DOHH2 (cell line): ENCODE results near the gene RXFP4.
A peak's percentile ranks its signal among the peaks of the same experiment; 100 is the strongest.

Source experiments
- H3F3A ChIP-seq: fragments of 200-600 bp; sonication (generic), shearing (Covaris generic); 2 replicates; pipeline ENCODE4 v1.6.0; 2016; ENCODE audit warnings: antibody characterized with exemption, mild to moderate bottlenecking; ENCODE audit not compliant: control insufficient read depth, insufficient read depth
- H3K27ac ChIP-seq: fragments of 200-600 bp; sonication (generic); 2 replicates; pipeline ENCODE4 v1.5.1; 2014; ENCODE audit warnings: low read depth, mild to moderate bottlenecking, low read length, moderate library complexity
- H3K27me3 ChIP-seq: fragments of 200-600 bp; sonication (generic); 2 replicates; pipeline ENCODE4 v1.6.1; 2014; ENCODE audit warnings: mild to moderate bottlenecking, low read length, mixed read lengths; ENCODE audit not compliant: control insufficient read depth
- H3K36me3 ChIP-seq: fragments of 200-600 bp; sonication (generic); 2 replicates; pipeline ENCODE4 v1.6.1; 2014; ENCODE audit warnings: mild to moderate bottlenecking, low read length, moderate library complexity, mixed read lengths; ENCODE audit not compliant: control insufficient read depth
- H3K4me1 ChIP-seq: fragments of 200-600 bp; sonication (generic); 2 replicates; pipeline ENCODE4 v1.6.1; 2014; ENCODE audit warnings: mild to moderate bottlenecking, low read length, mixed read lengths; ENCODE audit not compliant: control insufficient read depth
- H3K4me2 ChIP-seq: fragments of 200-600 bp; sonication (generic); 2 replicates; pipeline ENCODE4 v1.6.0; 2014; ENCODE audit warnings: mild to moderate bottlenecking, low read length, moderate library complexity
- H3K4me3 ChIP-seq: fragments of 200-600 bp; sonication (generic); 2 replicates; pipeline ENCODE4 v1.5.1; 2014; ENCODE audit warnings: mild to moderate bottlenecking, low read length, mixed read lengths
- H3K79me2 ChIP-seq: fragments of 200-600 bp; sonication (generic); 2 replicates; pipeline ENCODE4 v1.6.1; 2014; ENCODE audit warnings: mild to moderate bottlenecking, low read length, mixed read lengths; ENCODE audit not compliant: control insufficient read depth
- H3K9me2 ChIP-seq: fragments of 200-600 bp; sonication (generic); replicated peaks from 2 replicates; pipeline ENCODE4 v1.6.1; 2014; ENCODE audit warnings: mild to moderate bottlenecking, low read length, mixed read lengths; ENCODE audit not compliant: control insufficient read depth
- H3K9me3 ChIP-seq: fragments of 200-600 bp; sonication (generic); 2 replicates; pipeline ENCODE4 v1.6.1; 2014; ENCODE audit warnings: antibody characterized with exemption, low read length, mixed read lengths; ENCODE audit not compliant: control insufficient read depth, insufficient read depth
- H4K20me1 ChIP-seq: fragments of 200-600 bp; sonication (generic); 2 replicates; pipeline ENCODE4 v1.6.0; 2014; ENCODE audit warnings: low read depth, mild to moderate bottlenecking, antibody characterized with exemption, low read length, moderate library complexity; ENCODE audit not compliant: control insufficient read depth, insufficient read depth
- CTCF ChIP-seq: fragments of 200-600 bp; sonication (generic); IDR thresholded peaks from one replicate; pipeline ENCODE4 v1.5.1; 2014; ENCODE audit warnings: antibody characterized with exemption, mild to moderate bottlenecking, low read depth, low read length; ENCODE audit not compliant: poor library complexity, severe bottlenecking
- EZH2phosphoT487 ChIP-seq: fragments of 200-600 bp; sonication (generic); IDR thresholded peaks from 2 replicates; pipeline ENCODE4 v1.6.1; 2017; ENCODE audit warnings: borderline replicate concordance, mild to moderate bottlenecking, antibody characterized with exemption, low read length, moderate library complexity, mixed read lengths

Gene RXFP4

GRCh38 chr1:155971910-155972809 lies 30.7 kb downstream of the RXFP4 start:
- peaks cover 21% of the 10 kb centered on the region for H4K20me1 ChIP-seq
- H3K4me2 ChIP-seq, result peak overlapping the region; percentile 35
- H3K9me2 ChIP-seq, result no peaks in the 10 kb centered on the region

GRCh38 chr1:155973723-155974122 lies 32.3 kb downstream of the RXFP4 start:
- TF ChIP-seq EZH2phosphoT487 (no peak), CTCF (no peak)
- Histone ChIP-seq H3F3A (no peaks in the 10 kb centered on the region), H3K79me2 (peaks cover 100% of the 10 kb centered on the region), H3K4me3 (no peak overlapping the region), H3K4me1 (peaks cover 73% of the 10 kb centered on the region), H3K36me3 (peaks cover 77% of the 10 kb centered on the region), H3K9me3 (no peaks in the 10 kb centered on the region), H3K9me2 (no peaks in the 10 kb centered on the region), H4K20me1 (peaks cover 21% of the 10 kb centered on the region), H3K4me2 (no peak overlapping the region), H3K27ac (no peak overlapping the region), H3K27me3 (no peaks in the 10 kb centered on the region)

More at GRCh38 chr1:155971910-155972809, 30.7 kb downstream of the RXFP4 start:
- Histone ChIP-seq H3K9me3 (no peaks in the 10 kb centered on the region), H3K4me1 (peaks cover 71% of the 10 kb centered on the region), H3K79me2 (peaks cover 100% of the 10 kb centered on the region), H3K27me3 (no peaks in the 10 kb centered on the region), H3K4me3 (peak overlapping the region; percentile 8), H3K27ac (no peak overlapping the region), H3F3A (no peaks in the 10 kb centered on the region), H3K36me3 (peaks cover 81% of the 10 kb centered on the region)
- TF ChIP-seq EZH2phosphoT487, result no peak
- TF ChIP-seq CTCF, result no peak

- peaks cover 21% of the 10 kb centered on the region for H4K20me1 ChIP-seq
- H3F3A ChIP-seq, result 0 out of 2 replicates have a peak, but pooled peaks cover 7% of the 10 kb centered on the region
- H3K4me2 ChIP-seq, result peak overlapping the region; percentile 99
- peaks cover 69% of the 10 kb centered on the region for H3K36me3 ChIP-seq
- H3K27ac ChIP-seq, result 0 out of 2 replicates have a peak overlapping the region, but pooled peaks have one; percentile 89
- H3K4me1 ChIP-seq, result peaks cover 80% of the 10 kb centered on the region
- H3K9me2 ChIP-seq, result no peaks in the 10 kb centered on the region
- H3K9me3 ChIP-seq, result no peaks in the 10 kb centered on the region
- H3K27me3 ChIP-seq, result no peaks in the 10 kb centered on the region
- TF ChIP-seq CTCF, result no peak
- no peak for TF ChIP-seq EZH2phosphoT487
- H3K4me3 ChIP-seq, result peak overlapping the region; percentile 81
- peaks cover 100% of the 10 kb centered on the region for H3K79me2 ChIP-seq
Measured at GRCh38 chr1:155974208-155975115, 33.0 kb downstream of the RXFP4 start.
